HL-60 (cell line): ENCODE results near the gene MOK.

ENCODE experiments used
- CTCF ChIP-seq: IDR thresholded peaks from one replicate; pipeline ENCODE4 v1.5.1; 2011; ENCODE audit warnings: low read length, control low read depth, inconsistent platforms; ENCODE audit not compliant: insufficient read depth
- POLR2AphosphoS5 ChIP-seq: IDR thresholded peaks from 2 replicates; pipeline ENCODE4 v1.6.1; 2012; ENCODE audit warnings: low read depth
- SPI1 ChIP-seq: IDR thresholded peaks from 2 replicates; pipeline ENCODE4 v1.6.1; 2012; ENCODE audit warnings: low read depth, mild to moderate bottlenecking, borderline replicate concordance

GRCh38 chr14:102180248-102180998 lies 124.5 kb downstream of the MOK start:
- TF ChIP-seq CTCF, result no peak
- TF ChIP-seq SPI1, result no peak
- no peak for TF ChIP-seq POLR2AphosphoS5
